Breast epithelium (tissue), 4 donors: ENCODE measurements around the gene POC5. TPM values are rescaled to one million over a fixed set of nuclear protein-coding genes. Genes with fewer than 3 reads are reported as not detected.

Source experiments
- DNase-seq, 2 donors: peaks; one replicate each; pipeline ENCODE4 v3.0.0-alpha.2; 2019; ENCODE audit warnings: low spot score in 2 of 2
- H3K27ac ChIP-seq, 2 donors: fragments of 200-600 bp; sonication (generic) in 1 of 2; one replicate each; pipeline ENCODE4 v1.5.1; 2016 to 2019; ENCODE audit warnings: mild to moderate bottlenecking in 1 of 2
- H3K27me3 ChIP-seq, 2 donors: fragments of 200-600 bp; sonication (generic) in 1 of 2; one replicate each; pipeline versions ENCODE4 v1.5.1 to v1.6.0; 2017 to 2019; ENCODE audit warnings: control low read depth in 1 of 2, mild to moderate bottlenecking in 1 of 2
- H3K36me3 ChIP-seq: fragments of 200-600 bp; one replicate; pipeline ENCODE4 v1.5.1; 2019
- H3K4me1 ChIP-seq, 2 donors: fragments of 200-600 bp; sonication (generic); one replicate each; pipeline ENCODE4 v1.5.1; 2016 to 2019; ENCODE audit warnings: control low read depth in 1 of 2
- H3K4me3 ChIP-seq, 3 donors: fragments of 200-600 bp; sonication (generic); 1 replicate in 2 of 3; 2 replicates in 1 of 3; pipeline ENCODE4 v1.5.1; 2016 to 2019; ENCODE audit warnings: mild to moderate bottlenecking in 3 of 3, moderate library complexity in 2 of 3
- H3K9me3 ChIP-seq, 2 donors: fragments of 200-600 bp; sonication (generic) in 1 of 2; one replicate each; pipeline ENCODE4 v1.5.1; 2016 to 2019; ENCODE audit warnings: control low read depth in 1 of 2
- CTCF ChIP-seq, 3 donors: fragments of 450-650 bp; IDR thresholded peaks; one replicate each; pipeline ENCODE4 v1.5.1; 2016 to 2017; ENCODE audit warnings: antibody characterized with exemption in 3 of 3, mild to moderate bottlenecking in 3 of 3, moderate library complexity in 3 of 3
- POLR2A ChIP-seq: fragments of 450-650 bp; IDR thresholded peaks from one replicate; pipeline ENCODE4 v1.6.1; 2016; ENCODE audit warnings: antibody characterized with exemption, mild to moderate bottlenecking, moderate library complexity
- POLR2AphosphoS5 ChIP-seq, 3 donors: sonication (generic); formaldehyde crosslinking; IDR thresholded peaks; one replicate each; pipeline ENCODE4 v1.6.1; 2017; ENCODE audit warnings: antibody characterized with exemption in 3 of 3
- intact Hi-C: fragments of 100-400 bp; cut with DNase I; formaldehyde crosslinking; loops from one replicate; pipeline ENCODE4 v1.15.1; 2023; ENCODE audit warnings: low total_unique reads
- total RNA-seq, 3 donors: library from RNA; depleted of rRNA; stranded (reverse); fragments of >200 nt; gene quantifications; one replicate each; pipeline ENCODE4 v1.1.0, GENCODE V29; 2016

POC5 gene, protein sequence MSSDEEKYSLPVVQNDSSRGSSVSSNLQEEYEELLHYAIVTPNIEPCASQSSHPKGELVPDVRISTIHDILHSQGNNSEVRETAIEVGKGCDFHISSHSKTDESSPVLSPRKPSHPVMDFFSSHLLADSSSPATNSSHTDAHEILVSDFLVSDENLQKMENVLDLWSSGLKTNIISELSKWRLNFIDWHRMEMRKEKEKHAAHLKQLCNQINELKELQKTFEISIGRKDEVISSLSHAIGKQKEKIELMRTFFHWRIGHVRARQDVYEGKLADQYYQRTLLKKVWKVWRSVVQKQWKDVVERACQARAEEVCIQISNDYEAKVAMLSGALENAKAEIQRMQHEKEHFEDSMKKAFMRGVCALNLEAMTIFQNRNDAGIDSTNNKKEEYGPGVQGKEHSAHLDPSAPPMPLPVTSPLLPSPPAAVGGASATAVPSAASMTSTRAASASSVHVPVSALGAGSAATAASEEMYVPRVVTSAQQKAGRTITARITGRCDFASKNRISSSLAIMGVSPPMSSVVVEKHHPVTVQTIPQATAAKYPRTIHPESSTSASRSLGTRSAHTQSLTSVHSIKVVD
- total RNA-seq = 10 to 100 TPM in 2 of 3 donors, 1 to 10 TPM in 1; 8.2 to 22.9 (median 18.9) TPM

DNA sequence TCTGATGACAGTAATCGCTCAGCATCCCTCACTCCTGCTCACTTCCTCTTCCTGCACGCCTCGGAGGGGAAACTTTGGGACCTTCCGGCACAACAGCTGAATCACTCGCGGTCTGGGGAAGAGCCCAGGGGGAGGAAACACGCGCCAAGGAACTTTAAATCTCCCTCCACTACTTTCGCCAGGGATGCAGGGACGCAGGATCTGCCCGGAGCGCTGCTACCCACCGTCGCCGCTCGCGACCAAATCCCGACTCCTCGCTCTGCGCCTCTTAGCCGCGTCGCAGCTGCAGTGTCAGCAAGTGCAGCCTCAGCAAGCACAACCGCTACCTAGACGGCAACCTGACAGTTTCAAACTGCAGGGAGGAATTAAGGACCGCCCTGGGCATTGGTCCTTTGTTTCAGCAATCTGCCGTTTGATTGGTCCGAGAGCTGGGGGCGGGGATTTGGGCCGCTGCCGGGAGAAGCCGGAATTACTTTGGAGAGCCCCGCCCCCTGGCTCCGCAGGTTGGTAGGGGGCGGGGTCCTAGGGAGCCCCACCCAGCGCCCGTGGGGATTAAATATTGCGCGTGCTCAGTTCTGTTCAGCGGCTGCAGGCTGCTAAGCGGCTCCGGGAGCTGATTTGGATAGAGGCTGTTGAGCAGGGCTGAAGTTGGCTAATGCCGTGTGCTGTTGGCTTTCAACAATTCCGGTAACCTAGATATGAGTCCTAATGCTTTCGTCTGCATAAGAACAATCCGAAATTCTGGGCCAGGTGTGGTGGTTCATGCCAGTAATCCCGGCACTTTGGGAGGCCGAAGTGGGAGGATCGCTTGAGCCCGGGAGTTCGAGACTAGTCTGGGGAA, at the start of gene POC5:
TSS of gene POC5 (minus strand) at position 356 of the 841 bp plus-strand sequence. CDS start 4,500 bp downstream, outside the sequence.
- peaks cover 5% of the 10 kb centered on the region for H3K36me3 ChIP-seq
- H3K4me1 ChIP-seq = peaks cover 2 to 10% of the 10 kb centered on the region in 2 donors
- intact Hi-C loops = no loop called here
- H3K27me3 ChIP-seq = no peaks in the 10 kb centered on the region
- TF ChIP-seq POLR2A = peak; percentile 36
- TF ChIP-seq CTCF (IDR thresholded peaks at IDR 0.05) = no peak
- TF ChIP-seq POLR2AphosphoS5 (IDR thresholded peaks at IDR 0.05) = peak; percentile 60 to 90 (median 61)
- peak within 1 kb of the TSS; percentile 82 to 91 for H3K27ac ChIP-seq
- H3K9me3 ChIP-seq = no peaks in the 10 kb centered on the region
- peak; percentile 97 to 99 for DNase-seq
- peak within 1 kb of the TSS; percentile 68 to 88 (median 80) for H3K4me3 ChIP-seq

GRCh38 chr5:75758116-75758515, 40.9 kb upstream of the POC5 start:
- intact Hi-C loops = no loop called here
- Histone ChIP-seq H3K27me3 (peaks cover 0 to 9% of the 10 kb centered on the region in 2 donors), H3K4me3 (no peak overlapping the region), H3K4me1 (no peaks in the 10 kb centered on the region), H3K27ac (no peak overlapping the region), H3K9me3 (no peaks in the 10 kb centered on the region), H3K36me3 (no peaks in the 10 kb centered on the region)
- no peak for TF ChIP-seq POLR2A
- TF ChIP-seq CTCF (IDR thresholded peaks at IDR 0.05) = no peak
- TF ChIP-seq POLR2AphosphoS5 (IDR thresholded peaks at IDR 0.05) = no peak
- no peak for DNase-seq

DNA sequence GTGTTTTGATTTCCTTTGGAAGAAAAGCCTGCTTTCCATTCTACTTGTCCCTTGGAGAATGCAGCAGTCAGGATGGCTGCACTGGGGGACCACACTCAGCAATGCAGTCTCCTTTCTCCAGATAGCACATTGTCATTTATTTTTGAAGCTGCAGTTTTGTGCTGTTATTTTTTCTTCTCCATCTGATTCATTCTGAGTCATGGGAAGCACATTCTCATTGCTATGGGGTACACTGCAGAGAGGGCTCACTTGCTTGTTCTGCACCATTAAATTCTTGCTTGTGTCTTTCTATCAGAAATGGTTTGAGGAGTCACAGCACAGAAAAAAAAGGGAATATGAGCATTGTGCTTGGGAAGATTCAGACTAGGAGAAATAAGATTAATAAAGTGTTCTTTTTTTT, 39.7 kb upstream of the POC5 start:
- Histone ChIP-seq H3K9me3 (no peaks in the 10 kb centered on the region), H3K36me3 (no peaks in the 10 kb centered on the region), H3K4me1 (no peaks in the 10 kb centered on the region), H3K4me3 (no peak overlapping the region), H3K27me3 (peaks cover 0 to 9% of the 10 kb centered on the region in 2 donors), H3K27ac (no peak overlapping the region)
- intact Hi-C loops = no loop called here
- TF ChIP-seq CTCF (IDR thresholded peaks at IDR 0.05) = no peak
- TF ChIP-seq POLR2AphosphoS5 (IDR thresholded peaks at IDR 0.05) = no peak
- no peak for TF ChIP-seq POLR2A
- DNase-seq = no peak

- no peak for DNase-seq
- Histone ChIP-seq H3K4me1 (no peaks in the 10 kb centered on the region), H3K9me3 (no peaks in the 10 kb centered on the region), H3K27me3 (peaks cover 0 to 9% of the 10 kb centered on the region in 2 donors), H3K4me3 (no peak overlapping the region), H3K36me3 (no peaks in the 10 kb centered on the region), H3K27ac (no peak overlapping the region)
- TF ChIP-seq CTCF (IDR thresholded peaks at IDR 0.05) (no peak), POLR2A (no peak), POLR2AphosphoS5 (IDR thresholded peaks at IDR 0.05) (no peak)
- intact Hi-C loops = no loop called here
Measured at GRCh38 chr5:75756211-75756610, 39.0 kb upstream of the POC5 start.
